ENCODE data around the gene RAB1A. TPM values are rescaled to one million over a fixed set of nuclear protein-coding genes. Genes with fewer than 3 reads are reported as not detected.

The RAB1A gene
- total RNA-seq (2022; extraction: Qiagen RNA extraction): 207 to 245 TPM (median 231 TPM) in 5 replicates

DNA sequence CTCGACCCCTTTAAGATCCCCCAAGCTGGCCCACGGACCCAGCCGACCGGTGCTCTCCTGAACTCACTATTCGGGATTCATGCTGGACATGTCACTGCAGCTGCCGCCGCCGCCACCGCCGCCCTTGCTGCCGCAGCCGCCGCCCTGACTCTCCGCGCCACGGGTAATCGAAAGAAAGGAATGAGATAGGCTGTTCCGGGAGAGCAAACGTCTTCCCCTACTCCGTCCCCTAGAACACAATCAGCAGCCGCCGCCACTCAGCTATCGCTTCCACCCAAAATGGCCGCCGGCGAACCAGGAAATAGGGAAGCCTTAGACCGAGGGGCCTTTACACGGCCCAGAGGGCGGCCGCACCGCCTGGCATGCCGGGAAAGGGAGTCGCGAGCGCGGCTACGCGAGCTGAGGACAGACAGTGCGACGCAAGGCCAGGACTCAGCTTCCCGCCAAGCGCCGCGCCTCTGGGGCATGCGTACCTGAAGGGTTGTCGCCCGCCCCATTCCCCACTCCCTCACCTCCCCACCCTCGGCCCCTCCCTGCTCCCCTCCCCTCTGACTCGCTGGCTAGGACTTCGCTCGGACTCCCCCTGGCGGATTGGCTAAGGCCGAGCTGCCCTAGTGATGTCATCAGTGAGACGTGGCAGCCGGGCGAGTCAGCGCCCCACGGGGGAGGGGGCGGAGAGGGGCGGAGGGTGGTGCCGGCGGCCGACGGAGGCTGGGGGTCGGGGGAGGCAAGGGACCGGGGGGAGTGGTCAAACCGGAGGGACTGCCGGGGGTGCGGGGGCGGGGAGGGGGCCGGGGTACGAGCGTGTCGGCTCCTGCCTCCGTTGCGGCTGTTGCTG is at the start of gene RAB1A:
Gene RAB1A (minus strand): TSS at position 281 of the 838 bp plus-strand sequence. CDS start 191 bp downstream, at position 90.

DNA sequence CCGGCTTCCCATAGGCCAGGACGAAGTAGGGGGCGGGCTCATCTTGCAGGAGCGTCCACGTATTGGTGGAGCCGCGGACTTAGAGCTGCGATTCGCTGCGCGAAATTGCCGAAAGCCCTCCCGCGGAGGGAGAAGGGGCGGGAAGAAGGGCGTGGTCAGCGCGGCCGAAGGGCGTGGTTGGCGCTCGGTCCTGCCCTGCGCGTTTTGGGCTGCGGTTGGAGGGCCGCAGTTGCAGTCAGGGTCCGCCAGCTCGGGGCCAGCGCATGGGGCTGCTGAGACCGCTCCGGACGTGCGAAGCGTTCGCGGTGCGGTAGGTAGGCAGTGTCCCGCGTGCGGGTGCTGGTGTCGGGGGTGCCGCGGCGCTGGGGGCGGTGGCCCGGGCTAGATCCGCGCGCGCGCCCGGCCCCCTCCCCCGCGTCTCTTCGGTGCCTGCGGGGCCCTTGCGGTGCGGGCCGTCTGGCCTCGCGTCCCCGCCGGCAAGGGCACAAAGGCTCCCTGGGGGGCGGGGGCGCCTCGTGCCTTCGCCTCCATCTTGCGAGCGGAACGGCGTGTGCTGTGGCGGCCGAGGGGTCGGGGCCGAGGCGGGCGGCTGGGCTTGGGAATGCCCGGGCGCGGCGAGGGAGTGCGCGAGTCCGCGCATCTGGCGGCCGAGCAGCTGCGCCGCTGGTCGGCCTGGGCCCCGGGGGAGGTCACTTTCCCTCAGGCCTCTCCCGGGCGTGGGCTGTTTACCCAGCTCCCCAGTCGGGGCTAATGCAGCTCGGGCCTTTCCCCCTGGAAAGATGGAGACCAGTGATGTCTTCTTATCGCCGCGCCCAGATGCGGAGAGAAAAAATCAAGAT is 73.5 kb downstream of the RAB1A start, which contains the start of gene CEP68:
Gene CEP68 (plus strand): TSS at position 202 of the 839 bp plus-strand sequence. CDS start 13,029 bp downstream, outside the sequence.

Other genes with a start within 250 kb of the RAB1A start
- gene SLC1A4, start 140.7 kb downstream of the RAB1A start, total RNA-seq (2022; extraction: Qiagen RNA extraction): 10.0 to 11.1 TPM (median 10.5 TPM) in 5 replicates
- 9.1 to 12.8 TPM (median 11.5 TPM) in 5 replicates for gene CEP68, start 73.7 kb downstream of the RAB1A start, total RNA-seq (2022; extraction: Qiagen RNA extraction)
- gene ACTR2, start 97.7 kb upstream of the RAB1A start, total RNA-seq (2022; extraction: Qiagen RNA extraction): 134 to 214 TPM (median 169 TPM) in 5 replicates

All from A549 treated with Hydrocortisone at 1 μM for 4 hours (cell line).